ENCODE measurements around the gene RAB27A. TPM values are rescaled to one million over a fixed set of nuclear protein-coding genes. Genes with fewer than 3 reads are reported as not detected.
A peak's percentile ranks its signal among the peaks of the same experiment; 100 is the strongest.
"Not testable (repeated sequence)": the region's sequence is repeated elsewhere in the genome, so short reads cannot be mapped to it uniquely, and the experiment has no call there.

Gene RAB27A
- total RNA-seq, 1 donor from 2014 or later = 4.6 TPM

DNA sequence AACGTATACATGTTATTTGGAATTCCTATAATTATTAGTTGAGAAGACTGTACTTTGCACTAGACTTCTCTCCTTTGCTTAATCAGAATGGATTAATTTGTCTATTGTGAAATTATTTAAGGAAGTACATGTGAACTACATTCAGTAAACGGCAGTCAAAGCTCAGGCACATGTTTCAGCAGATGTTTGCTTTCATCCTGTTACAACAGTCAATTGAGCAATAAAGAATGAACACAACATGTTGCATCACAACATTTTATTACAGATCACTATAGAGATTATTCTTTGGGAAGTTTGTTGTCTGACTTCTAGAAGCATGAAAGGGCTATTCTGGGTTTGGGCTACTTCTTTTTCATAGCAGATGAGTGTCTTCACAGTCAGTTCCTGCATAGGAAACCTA is 39.2 kb downstream of the RAB27A start:
- TF ChIP-seq, protein P1, sequence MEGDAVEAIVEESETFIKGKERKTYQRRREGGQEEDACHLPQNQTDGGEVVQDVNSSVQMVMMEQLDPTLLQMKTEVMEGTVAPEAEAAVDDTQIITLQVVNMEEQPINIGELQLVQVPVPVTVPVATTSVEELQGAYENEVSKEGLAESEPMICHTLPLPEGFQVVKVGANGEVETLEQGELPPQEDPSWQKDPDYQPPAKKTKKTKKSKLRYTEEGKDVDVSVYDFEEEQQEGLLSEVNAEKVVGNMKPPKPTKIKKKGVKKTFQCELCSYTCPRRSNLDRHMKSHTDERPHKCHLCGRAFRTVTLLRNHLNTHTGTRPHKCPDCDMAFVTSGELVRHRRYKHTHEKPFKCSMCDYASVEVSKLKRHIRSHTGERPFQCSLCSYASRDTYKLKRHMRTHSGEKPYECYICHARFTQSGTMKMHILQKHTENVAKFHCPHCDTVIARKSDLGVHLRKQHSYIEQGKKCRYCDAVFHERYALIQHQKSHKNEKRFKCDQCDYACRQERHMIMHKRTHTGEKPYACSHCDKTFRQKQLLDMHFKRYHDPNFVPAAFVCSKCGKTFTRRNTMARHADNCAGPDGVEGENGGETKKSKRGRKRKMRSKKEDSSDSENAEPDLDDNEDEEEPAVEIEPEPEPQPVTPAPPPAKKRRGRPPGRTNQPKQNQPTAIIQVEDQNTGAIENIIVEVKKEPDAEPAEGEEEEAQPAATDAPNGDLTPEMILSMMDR (conservative IDR thresholded peaks at IDR 0.05; ENCODE audit: low read depth, low read length) = no peak
- H3K4me3 ChIP-seq (ENCODE audit: low read depth, low read length) = no peak overlapping the region
- DNase-seq (ENCODE audit: low read depth) = peak; percentile 18

DNA sequence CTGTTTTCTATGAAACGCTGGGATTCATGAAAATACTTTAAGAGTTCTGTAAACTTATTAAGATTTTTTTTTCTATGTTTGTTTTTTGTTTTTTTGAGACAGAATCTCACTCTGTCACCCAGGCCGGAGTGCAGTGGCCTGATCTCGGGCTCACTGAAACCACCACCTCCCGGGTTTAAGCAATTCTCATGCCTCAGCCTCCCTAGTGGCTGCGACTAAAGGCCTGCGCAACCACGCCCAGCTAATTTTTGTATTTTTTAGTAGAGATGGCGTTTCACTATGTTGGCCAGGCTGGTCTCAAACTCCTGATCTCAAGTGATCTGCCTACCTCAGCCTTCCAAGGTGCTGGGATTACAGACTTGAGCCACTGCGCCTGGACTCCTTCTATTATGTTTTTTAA is 39.7 kb downstream of the RAB27A start:
- not testable (repeated sequence) for DNase-seq (ENCODE audit: low read depth); H3K4me3 ChIP-seq (ENCODE audit: low read depth, low read length)

DNA sequence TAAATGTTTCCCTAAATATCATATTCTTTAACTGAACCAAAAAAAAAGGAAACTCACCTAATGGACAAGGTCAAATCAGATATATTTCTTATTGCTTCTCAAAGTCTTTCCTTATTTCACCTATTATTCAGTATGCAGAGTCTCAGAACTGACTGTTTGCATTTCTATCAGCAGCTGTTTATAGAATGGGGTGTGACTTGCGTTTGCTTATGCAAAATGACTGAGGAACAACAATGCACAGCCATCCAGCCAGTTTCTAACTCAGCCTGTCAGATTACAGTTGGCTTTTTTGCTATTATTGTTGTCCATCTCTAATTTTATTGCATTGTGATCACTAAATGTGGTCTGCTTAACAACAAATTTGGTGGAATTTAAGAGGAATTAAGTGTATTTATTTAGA is 40.7 kb downstream of the RAB27A start:
- TF ChIP-seq, protein P1 (conservative IDR thresholded peaks at IDR 0.05; ENCODE audit: low read depth, low read length) = no peak
- no peak for DNase-seq (ENCODE audit: low read depth)
- no peak overlapping the region for H3K4me3 ChIP-seq (ENCODE audit: low read depth, low read length)

- no peak overlapping the region for H3K4me3 ChIP-seq (ENCODE audit: low read depth, low read length)
- TF ChIP-seq, protein P1 (conservative IDR thresholded peaks at IDR 0.05; ENCODE audit: low read depth, low read length) = no peak
- no peak for DNase-seq (ENCODE audit: low read depth)
Measured at GRCh38 chr15:55247766-55248427, 41.7 kb downstream of the RAB27A start.

- TF ChIP-seq, protein P1 (conservative IDR thresholded peaks at IDR 0.05; ENCODE audit: low read depth, low read length) = no peak
- no peak for DNase-seq (ENCODE audit: low read depth)
- no peak overlapping the region for H3K4me3 ChIP-seq (ENCODE audit: low read depth, low read length)
Measured at GRCh38 chr15:55247311-55247710, 42.3 kb downstream of the RAB27A start.

GRCh38 chr15:55246567-55246966 is 43.0 kb downstream of the RAB27A start:
- TF ChIP-seq, protein P1 (conservative IDR thresholded peaks at IDR 0.05; ENCODE audit: low read depth, low read length) = no peak

DNA sequence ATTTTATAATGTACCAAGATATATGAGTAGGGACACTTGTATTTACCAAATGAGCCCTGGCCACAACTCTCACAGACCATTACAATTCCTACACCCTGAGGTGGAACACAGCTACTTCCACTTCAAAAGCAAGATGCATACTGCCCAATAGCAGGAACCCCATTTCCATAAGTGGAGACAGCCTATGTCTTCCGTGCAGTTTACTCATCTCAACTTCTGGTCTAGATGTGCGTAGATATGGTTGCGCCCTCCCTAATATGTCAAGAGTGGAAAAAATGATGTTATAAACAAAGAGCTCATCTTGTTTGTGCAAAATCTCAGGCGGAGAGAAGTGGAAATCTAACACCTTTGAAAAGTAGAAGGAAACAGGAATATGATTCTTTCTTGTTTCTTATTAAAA is 44.6 kb downstream of the RAB27A start:
- TF ChIP-seq, protein P1 (conservative IDR thresholded peaks at IDR 0.05; ENCODE audit: low read depth, low read length) = no peak
- no peak overlapping the region for H3K4me3 ChIP-seq (ENCODE audit: low read depth, low read length)
- no peak for DNase-seq (ENCODE audit: low read depth)

More at GRCh38 chr15:55246567-55246966, 43.0 kb downstream of the RAB27A start:
- no peak overlapping the region for H3K4me3 ChIP-seq (ENCODE audit: low read depth, low read length)
- DNase-seq (ENCODE audit: low read depth) = no peak

Data from epithelial cell of proximal tubule (primary cell).